PC-3 (cell line): ENCODE results near the gene PCDHB7.
"Not testable (repeated sequence)": the region's sequence is repeated elsewhere in the genome, so short reads cannot be mapped to it uniquely, and the experiment has no call there.

ENCODE experiments used
- EZH2 ChIP-seq: fragments of 300-600 bp; sonication (generic); IDR thresholded peaks from one replicate; pipeline ENCODE4 v1.6.1; 2017; ENCODE audit warnings: antibody characterized with exemption, mild to moderate bottlenecking, low read length; ENCODE audit not compliant: unreplicated experiment
- EZH2phosphoT487 ChIP-seq: fragments of 300-600 bp; sonication (generic); IDR thresholded peaks from 2 replicates; pipeline ENCODE4 v1.6.1; 2018; ENCODE audit warnings: mild to moderate bottlenecking, antibody characterized with exemption, low read length, borderline replicate concordance
- TF ChIP-seq, protein P1 (sequence below): fragments of 300-600 bp; sonication (generic); conservative IDR thresholded peaks from 2 replicates; pipeline ENCODE4 v1.5.1; 2017; ENCODE audit warnings: antibody characterized with exemption, low read depth, mild to moderate bottlenecking, low read length

DNA sequence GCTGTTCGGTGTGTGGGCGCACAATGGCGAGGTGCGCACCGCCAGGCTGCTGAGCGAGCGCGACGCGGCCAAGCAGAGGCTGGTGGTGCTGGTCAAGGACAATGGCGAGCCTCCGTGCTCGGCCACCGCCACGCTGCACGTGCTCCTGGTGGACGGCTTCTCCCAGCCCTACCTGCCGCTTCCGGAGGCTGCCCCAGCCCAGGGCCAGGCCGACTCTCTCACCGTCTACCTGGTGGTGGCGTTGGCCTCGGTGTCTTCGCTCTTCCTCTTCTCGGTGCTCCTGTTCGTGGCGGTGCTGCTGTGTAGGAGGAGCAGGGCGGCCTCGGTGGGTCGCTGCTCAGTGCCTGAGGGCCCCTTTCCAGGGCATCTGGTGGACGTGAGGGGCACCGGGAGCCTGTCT, 7.4 kb downstream of the PCDHB7 start:
- TF ChIP-seq EZH2phosphoT487, EZH2: not testable (repeated sequence)
- TF ChIP-seq, protein P1, sequence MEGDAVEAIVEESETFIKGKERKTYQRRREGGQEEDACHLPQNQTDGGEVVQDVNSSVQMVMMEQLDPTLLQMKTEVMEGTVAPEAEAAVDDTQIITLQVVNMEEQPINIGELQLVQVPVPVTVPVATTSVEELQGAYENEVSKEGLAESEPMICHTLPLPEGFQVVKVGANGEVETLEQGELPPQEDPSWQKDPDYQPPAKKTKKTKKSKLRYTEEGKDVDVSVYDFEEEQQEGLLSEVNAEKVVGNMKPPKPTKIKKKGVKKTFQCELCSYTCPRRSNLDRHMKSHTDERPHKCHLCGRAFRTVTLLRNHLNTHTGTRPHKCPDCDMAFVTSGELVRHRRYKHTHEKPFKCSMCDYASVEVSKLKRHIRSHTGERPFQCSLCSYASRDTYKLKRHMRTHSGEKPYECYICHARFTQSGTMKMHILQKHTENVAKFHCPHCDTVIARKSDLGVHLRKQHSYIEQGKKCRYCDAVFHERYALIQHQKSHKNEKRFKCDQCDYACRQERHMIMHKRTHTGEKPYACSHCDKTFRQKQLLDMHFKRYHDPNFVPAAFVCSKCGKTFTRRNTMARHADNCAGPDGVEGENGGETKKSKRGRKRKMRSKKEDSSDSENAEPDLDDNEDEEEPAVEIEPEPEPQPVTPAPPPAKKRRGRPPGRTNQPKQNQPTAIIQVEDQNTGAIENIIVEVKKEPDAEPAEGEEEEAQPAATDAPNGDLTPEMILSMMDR: not testable (repeated sequence)
